Measurements from ENCODE around the gene LAT. TPM values are rescaled to one million over a fixed set of nuclear protein-coding genes. Genes with fewer than 3 reads are reported as not detected.

LAT gene
- total and polyA plus RNA-seq, 2 donors (not counting 3 experiments of a cell fraction or from before 2014, with no cell fraction given), result 4.5 to 5.9 TPM

DNA sequence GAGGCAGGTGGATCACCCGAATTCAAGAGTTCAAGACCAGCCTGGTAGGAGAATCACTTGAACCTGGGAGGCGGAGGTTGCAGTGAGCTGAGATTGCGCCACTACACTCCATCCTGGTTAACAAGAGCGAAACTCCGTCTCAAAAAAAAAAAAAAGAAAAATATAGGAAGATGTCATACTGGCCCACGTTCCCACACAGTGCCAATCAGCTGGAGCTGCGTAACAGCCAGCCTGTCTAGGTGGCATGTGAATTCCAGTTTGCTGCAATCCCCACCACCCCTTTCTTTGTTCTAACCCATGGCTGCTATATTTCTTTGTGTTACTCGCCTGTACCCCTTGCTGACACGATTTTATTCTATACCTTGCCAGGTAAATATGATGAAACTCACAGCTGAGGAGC is 26.6 kb upstream of the LAT start:
- no peak overlapping the region for H2AFZ ChIP-seq (ENCODE audit: low read depth, low read length)
- no peak overlapping the region for H3K27ac ChIP-seq (ENCODE audit: insufficient read depth, low read depth, low read length)
- no peaks in the 10 kb centered on the region for H3K27me3 ChIP-seq (ENCODE audit: control insufficient read depth in 2 of 2, insufficient read depth in 2 of 2, low read length in 2 of 2)
- no peak overlapping the region for H3K9ac ChIP-seq (replicated peaks; ENCODE audit: extremely low read depth, insufficient read depth, low read length)
- no TSS peak for BruUV-seq (replicated peaks)
- no peaks in the 10 kb centered on the region for H4K20me1 ChIP-seq (replicated peaks; ENCODE audit: control insufficient read depth, extremely low read depth, insufficient read depth, low read length)
- FAIRE-seq (peak; percentile 31), DNase-seq (ENCODE audit: low read depth, low spot score) (no peak)
- peaks cover 18 to 52% of the 10 kb centered on the region in 2 experiments for H3K36me3 ChIP-seq (ENCODE audit: control insufficient read depth in 2 of 2, extremely low read depth in 1 of 2, insufficient read depth in 2 of 2, low read length in 2 of 2)
- no peak overlapping the region for H3K4me3 ChIP-seq (replicated peaks in 1 of 3; ENCODE audit: insufficient read depth in 1 of 3, low read depth in 1 of 3, low read length in 3 of 3)
- dilution Hi-C loops (cut with MboI; ENCODE audit: extremely low pct_ligation_motif_present, low sequenced_read_pairs), result no loop called here
- no peaks in the 10 kb centered on the region for H3K9me1 ChIP-seq (replicated peaks; ENCODE audit: control insufficient read depth, extremely low read depth, insufficient read depth, low read length)
- TF ChIP-seq, protein P1, sequence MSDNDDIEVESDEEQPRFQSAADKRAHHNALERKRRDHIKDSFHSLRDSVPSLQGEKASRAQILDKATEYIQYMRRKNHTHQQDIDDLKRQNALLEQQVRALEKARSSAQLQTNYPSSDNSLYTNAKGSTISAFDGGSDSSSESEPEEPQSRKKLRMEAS (IDR thresholded peaks at IDR 0.05; ENCODE audit: insufficient read depth, insufficient read length), result no peak
- TF ChIP-seq GATA2 (IDR thresholded peaks at IDR 0.05; ENCODE audit: insufficient read depth, insufficient read length, low read depth, low read length) (no peak), EZH2 (IDR thresholded peaks at IDR 0.05; ENCODE audit: borderline replicate concordance, low read depth, low read length, severe bottlenecking) (no peak), JUN (IDR thresholded peaks at IDR 0.05; ENCODE audit: borderline replicate concordance, insufficient read depth, insufficient read length, low read depth) (no peak), MYC (IDR thresholded peaks at IDR 0.05; ENCODE audit: low read depth, low read length) (no peak), POLR2AphosphoS5 (IDR thresholded peaks at IDR 0.05; ENCODE audit: insufficient read depth, low read depth, low read length) (no peak)
- TF ChIP-seq, protein P2, sequence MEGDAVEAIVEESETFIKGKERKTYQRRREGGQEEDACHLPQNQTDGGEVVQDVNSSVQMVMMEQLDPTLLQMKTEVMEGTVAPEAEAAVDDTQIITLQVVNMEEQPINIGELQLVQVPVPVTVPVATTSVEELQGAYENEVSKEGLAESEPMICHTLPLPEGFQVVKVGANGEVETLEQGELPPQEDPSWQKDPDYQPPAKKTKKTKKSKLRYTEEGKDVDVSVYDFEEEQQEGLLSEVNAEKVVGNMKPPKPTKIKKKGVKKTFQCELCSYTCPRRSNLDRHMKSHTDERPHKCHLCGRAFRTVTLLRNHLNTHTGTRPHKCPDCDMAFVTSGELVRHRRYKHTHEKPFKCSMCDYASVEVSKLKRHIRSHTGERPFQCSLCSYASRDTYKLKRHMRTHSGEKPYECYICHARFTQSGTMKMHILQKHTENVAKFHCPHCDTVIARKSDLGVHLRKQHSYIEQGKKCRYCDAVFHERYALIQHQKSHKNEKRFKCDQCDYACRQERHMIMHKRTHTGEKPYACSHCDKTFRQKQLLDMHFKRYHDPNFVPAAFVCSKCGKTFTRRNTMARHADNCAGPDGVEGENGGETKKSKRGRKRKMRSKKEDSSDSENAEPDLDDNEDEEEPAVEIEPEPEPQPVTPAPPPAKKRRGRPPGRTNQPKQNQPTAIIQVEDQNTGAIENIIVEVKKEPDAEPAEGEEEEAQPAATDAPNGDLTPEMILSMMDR (IDR thresholded peaks at IDR 0.05; ENCODE audit: extremely low read depth in 1 of 2, insufficient read depth in 1 of 2, low read depth in 1 of 2, low read length in 2 of 2), result no peak
- no peaks in the 10 kb centered on the region for H3K4me1 ChIP-seq (ENCODE audit: control insufficient read depth, extremely low read depth, insufficient read depth, low read length)
- ChIA-PET CTCF (interaction anchor here (1.7 kb wide), 1 partner anchor 16 kb away, joined by 4 read pairs; no protein-coding TSS in a partner anchor), POLR2A (no interaction called here)
- H3K9me3 ChIP-seq (replicated peaks; ENCODE audit: control insufficient read depth, insufficient read depth, low read length), result no peaks in the 10 kb centered on the region
- H3K79me2 ChIP-seq (ENCODE audit: control insufficient read depth, insufficient read depth, low read length), result peaks cover 4% of the 10 kb centered on the region
- intact Hi-C loops (cut with micrococcal nuclease), result no loop called here
- no peak overlapping the region for H3K4me2 ChIP-seq (ENCODE audit: insufficient read depth, low read length)
